PC-3 (cell line): Measurements from ENCODE around the gene GLRX.

Source experiments
- EZH2 ChIP-seq: fragments of 300-600 bp; sonication (generic); IDR thresholded peaks from one replicate; pipeline ENCODE4 v1.6.1; 2017; ENCODE audit warnings: antibody characterized with exemption, mild to moderate bottlenecking, low read length; ENCODE audit not compliant: unreplicated experiment
- TF ChIP-seq, protein P1 (sequence below): fragments of 300-600 bp; sonication (generic); conservative IDR thresholded peaks from 2 replicates; pipeline ENCODE4 v1.5.1; 2017; ENCODE audit warnings: antibody characterized with exemption, low read depth, mild to moderate bottlenecking, low read length

DNA sequence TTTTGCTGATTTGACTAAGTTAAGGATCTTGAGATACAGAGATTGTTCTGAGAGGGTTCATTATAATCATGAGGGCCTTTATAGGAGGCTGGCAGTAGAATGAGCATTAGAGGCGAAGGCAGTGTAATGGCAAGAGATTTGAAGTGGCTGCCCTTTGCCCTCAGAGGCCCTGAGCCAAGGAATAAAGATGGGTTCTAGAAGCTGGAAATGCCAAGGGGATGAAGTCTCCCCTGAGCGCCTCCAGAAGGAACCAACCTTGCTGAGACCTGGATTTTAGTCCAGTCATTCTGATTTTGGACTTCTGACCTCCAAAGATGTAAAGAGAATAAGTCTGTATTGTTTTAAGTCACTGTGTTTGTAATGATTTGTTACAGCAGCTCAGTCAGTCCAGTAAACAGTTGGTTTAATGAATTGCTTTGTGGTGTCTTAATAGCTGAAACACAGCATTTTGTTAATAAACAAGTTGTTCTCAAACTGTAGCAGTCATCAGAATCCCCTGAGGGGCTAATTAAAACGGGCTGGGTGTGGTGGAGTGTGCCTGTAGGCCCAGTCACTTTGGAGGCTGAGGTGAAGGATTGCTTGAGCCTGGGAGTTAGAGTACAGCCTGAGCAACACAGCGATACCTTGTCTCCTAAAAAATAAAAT lies 23.2 kb downstream of the GLRX start:
- TF ChIP-seq, protein P1, sequence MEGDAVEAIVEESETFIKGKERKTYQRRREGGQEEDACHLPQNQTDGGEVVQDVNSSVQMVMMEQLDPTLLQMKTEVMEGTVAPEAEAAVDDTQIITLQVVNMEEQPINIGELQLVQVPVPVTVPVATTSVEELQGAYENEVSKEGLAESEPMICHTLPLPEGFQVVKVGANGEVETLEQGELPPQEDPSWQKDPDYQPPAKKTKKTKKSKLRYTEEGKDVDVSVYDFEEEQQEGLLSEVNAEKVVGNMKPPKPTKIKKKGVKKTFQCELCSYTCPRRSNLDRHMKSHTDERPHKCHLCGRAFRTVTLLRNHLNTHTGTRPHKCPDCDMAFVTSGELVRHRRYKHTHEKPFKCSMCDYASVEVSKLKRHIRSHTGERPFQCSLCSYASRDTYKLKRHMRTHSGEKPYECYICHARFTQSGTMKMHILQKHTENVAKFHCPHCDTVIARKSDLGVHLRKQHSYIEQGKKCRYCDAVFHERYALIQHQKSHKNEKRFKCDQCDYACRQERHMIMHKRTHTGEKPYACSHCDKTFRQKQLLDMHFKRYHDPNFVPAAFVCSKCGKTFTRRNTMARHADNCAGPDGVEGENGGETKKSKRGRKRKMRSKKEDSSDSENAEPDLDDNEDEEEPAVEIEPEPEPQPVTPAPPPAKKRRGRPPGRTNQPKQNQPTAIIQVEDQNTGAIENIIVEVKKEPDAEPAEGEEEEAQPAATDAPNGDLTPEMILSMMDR, result no peak
- no peak for TF ChIP-seq EZH2
